Epithelial cell of proximal tubule (primary cell): ENCODE data around the gene POR. TPM values are rescaled to one million over a fixed set of nuclear protein-coding genes. Genes with fewer than 3 reads are reported as not detected.
"Not testable (repeated sequence)": the region's sequence is repeated elsewhere in the genome, so short reads cannot be mapped to it uniquely, and the experiment has no call there.

ENCODE experiments used
- DNase-seq: peaks from one replicate; pipeline ENCODE4 v3.0.0-alpha.2; 2011; ENCODE audit warnings: low read depth
- H3K4me3 ChIP-seq: 2 replicates; pipeline ENCODE4 v1.5.1; 2011; ENCODE audit warnings: low read depth, mild to moderate bottlenecking, low read length
- total RNA-seq: library from RNA; depleted of rRNA; stranded (reverse); fragments of >200 nt; gene quantifications from 2 replicates; pipeline ENCODE4 v1.2.3, GENCODE V29; 2015
- TF ChIP-seq, protein P1 (sequence below): conservative IDR thresholded peaks from 2 replicates; pipeline ENCODE4 v1.5.1; 2012; ENCODE audit warnings: low read depth, mild to moderate bottlenecking, low read length

Gene POR
- total RNA-seq, 1 donor from 2014 or later = 83.0 TPM

GRCh38 chr7:76022026-76022780 lies 107.2 kb downstream of the POR start:
- DNase-seq = no peak
- H3K4me3 ChIP-seq = no peak overlapping the region
- TF ChIP-seq, protein P1, sequence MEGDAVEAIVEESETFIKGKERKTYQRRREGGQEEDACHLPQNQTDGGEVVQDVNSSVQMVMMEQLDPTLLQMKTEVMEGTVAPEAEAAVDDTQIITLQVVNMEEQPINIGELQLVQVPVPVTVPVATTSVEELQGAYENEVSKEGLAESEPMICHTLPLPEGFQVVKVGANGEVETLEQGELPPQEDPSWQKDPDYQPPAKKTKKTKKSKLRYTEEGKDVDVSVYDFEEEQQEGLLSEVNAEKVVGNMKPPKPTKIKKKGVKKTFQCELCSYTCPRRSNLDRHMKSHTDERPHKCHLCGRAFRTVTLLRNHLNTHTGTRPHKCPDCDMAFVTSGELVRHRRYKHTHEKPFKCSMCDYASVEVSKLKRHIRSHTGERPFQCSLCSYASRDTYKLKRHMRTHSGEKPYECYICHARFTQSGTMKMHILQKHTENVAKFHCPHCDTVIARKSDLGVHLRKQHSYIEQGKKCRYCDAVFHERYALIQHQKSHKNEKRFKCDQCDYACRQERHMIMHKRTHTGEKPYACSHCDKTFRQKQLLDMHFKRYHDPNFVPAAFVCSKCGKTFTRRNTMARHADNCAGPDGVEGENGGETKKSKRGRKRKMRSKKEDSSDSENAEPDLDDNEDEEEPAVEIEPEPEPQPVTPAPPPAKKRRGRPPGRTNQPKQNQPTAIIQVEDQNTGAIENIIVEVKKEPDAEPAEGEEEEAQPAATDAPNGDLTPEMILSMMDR = no peak

DNA sequence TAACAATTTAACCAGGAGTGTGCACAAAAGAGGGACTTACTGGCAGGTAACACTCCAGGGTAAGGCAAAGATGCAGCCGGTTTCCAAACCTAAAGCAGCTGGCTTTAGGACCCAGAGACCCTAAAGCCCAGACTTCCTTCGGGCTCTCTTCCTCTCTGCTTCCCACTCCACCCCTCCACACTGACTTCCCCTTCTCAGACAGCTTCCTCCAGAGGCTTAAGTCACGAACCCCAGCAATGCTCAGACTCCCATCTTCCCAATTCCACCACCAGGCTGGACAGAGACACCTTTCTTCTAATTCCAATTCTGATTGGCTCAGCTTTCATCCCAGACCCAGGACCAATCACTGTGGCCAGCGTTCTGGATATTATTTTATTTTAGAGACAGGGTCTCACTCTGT lies 108.0 kb downstream of the POR start:
- no peak overlapping the region for H3K4me3 ChIP-seq
- TF ChIP-seq, protein P1 = no peak
- DNase-seq = no peak

GRCh38 chr7:76029682-76030081 lies 114.7 kb downstream of the POR start:
- not testable (repeated sequence) for DNase-seq

DNA sequence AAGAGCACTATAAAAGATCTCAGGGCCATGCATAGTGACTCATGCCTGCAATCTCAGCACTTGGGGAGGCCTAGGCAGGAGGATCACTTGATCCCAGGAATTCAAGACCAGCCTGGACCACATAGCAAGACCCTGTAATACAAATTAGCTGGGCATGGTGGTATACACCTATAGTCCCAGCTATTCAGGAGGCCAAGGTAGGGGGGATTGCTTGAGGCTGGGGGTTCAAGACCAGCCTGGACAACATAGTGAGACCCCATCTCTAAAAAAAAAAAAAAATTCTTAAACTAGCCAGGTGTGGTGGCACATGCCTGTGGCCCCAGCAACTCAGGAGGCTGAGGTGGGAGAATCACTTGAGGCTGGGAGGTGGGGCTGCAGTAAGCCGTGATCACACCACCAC lies 117.0 kb downstream of the POR start:
- no peak overlapping the region for H3K4me3 ChIP-seq
- TF ChIP-seq, protein P1 = no peak
- DNase-seq = no peak

More at GRCh38 chr7:76029682-76030081, 114.7 kb downstream of the POR start:
- not testable (repeated sequence) for H3K4me3 ChIP-seq

Other genes starting within 250 kb of the POR start
- 10.6 TPM in 2 replicates for gene HIP1, start 176.2 kb upstream of the POR start, total RNA-seq
- gene CCL26, start 142.9 kb upstream of the POR start, total RNA-seq = not detected in 2 replicates
- not detected in 2 replicates for gene CCL24, start 101.3 kb upstream of the POR start, total RNA-seq
- gene RHBDD2, start 36.1 kb upstream of the POR start, total RNA-seq = 34.9 and 47.3 TPM in 2 replicates
- gene TMEM120A, start 79.4 kb downstream of the POR start, total RNA-seq = 7.6 and 13.6 TPM in 2 replicates
- 78.0 and 83.6 TPM in 2 replicates for gene STYXL1, start 132.8 kb downstream of the POR start, total RNA-seq
- gene MDH2, start 133.0 kb downstream of the POR start, total RNA-seq = 123 and 162 TPM in 2 replicates